Spleen (tissue), 7 donors: Measurements from ENCODE around the gene CDC14B.

Source experiments
- CTCF ChIP-seq, 11 experiments: fragments of 200-600 bp in 7 of 11; fragments of 450-650 bp in 4 of 11; sonication (generic) in 4 of 11; IDR thresholded peaks in 8 of 11; conservative IDR thresholded peaks in 3 of 11; 1 replicate in 7 of 11; 2 replicates in 4 of 11; pipeline versions ENCODE4 v1.4.0 to v1.8.0; 2016 to 2021; ENCODE audit warnings: antibody characterized with exemption in 11 of 11, inconsistent platforms in 4 of 11, mild to moderate bottlenecking in 1 of 11
- POLR2A ChIP-seq, 3 donors: fragments of 450-650 bp; IDR thresholded peaks; one replicate each; pipeline ENCODE4 v1.5.1; 2017; ENCODE audit warnings: antibody characterized with exemption in 3 of 3, mild to moderate bottlenecking in 1 of 3
- donor health status: DM: no; HTN: no; CAD: no; lungs with moderate emphysema.
- donor health status: DM: no; HTN: no; CAD: no.
- donor health status: DM: no; HTN: no; CAD: no.

DNA sequence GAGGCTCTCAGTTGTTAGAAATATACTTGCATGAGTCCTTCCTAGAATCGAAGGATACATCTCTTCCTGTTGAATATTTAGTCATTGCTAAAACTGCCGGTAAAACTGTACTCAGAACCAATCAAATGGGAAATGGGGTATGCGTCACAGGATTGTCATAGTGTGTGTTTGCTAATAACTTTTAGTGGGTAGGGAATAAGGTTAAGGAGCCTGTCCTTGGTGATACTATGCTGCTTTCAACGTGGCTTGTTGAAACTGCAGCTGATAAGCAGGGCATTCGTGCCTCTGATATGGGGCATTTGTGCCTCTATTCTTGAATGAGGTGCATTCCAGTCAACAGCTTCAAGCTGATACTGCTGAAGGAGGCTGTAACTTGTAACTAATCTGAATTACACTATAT, 143.1 kb downstream of the CDC14B start:
- no peak for TF ChIP-seq CTCF (IDR thresholded peaks at IDR 0.05 in 8 of 11, conservative IDR thresholded peaks at IDR 0.05 in 3 of 11)
- no peak for TF ChIP-seq POLR2A (IDR thresholded peaks at IDR 0.05)
